ENCODE data around the gene EPB41L4B. TPM values are rescaled to one million over a fixed set of nuclear protein-coding genes. Genes with fewer than 3 reads are reported as not detected.

EPB41L4B gene
- total RNA-seq, 1 donor from 2014 or later = 0.41 TPM

- DNase-seq (ENCODE audit: low spot score) = peak; percentile 59
- Mint-ChIP-seq H3K27ac (ENCODE audit: unreplicated experiment) (no peak overlapping the region), H3K9me3 (ENCODE audit: unreplicated experiment) (no peaks in the 10 kb centered on the region), H3K4me3 (ENCODE audit: unreplicated experiment) (no peak overlapping the region), H3K36me3 (ENCODE audit: low read depth, unreplicated experiment) (no peaks in the 10 kb centered on the region), H3K27me3 (ENCODE audit: unreplicated experiment) (peaks cover 1% of the 10 kb centered on the region), H3K4me1 (ENCODE audit: unreplicated experiment) (no peaks in the 10 kb centered on the region)
- peak; percentile 58 for TF ChIP-seq CTCF (IDR thresholded peaks at IDR 0.05; ENCODE audit: unreplicated experiment)
Observed at GRCh38 chr9:109182940-109183798, 137.7 kb downstream of the EPB41L4B start.

GRCh38 chr9:109182550-109182939 is 138.3 kb downstream of the EPB41L4B start:
- no peak for TF ChIP-seq CTCF (IDR thresholded peaks at IDR 0.05; ENCODE audit: unreplicated experiment)
- H3K36me3 Mint-ChIP-seq (ENCODE audit: low read depth, unreplicated experiment) = no peaks in the 10 kb centered on the region

GRCh38 chr9:109181284-109181683 is 139.6 kb downstream of the EPB41L4B start:
- Mint-ChIP-seq H3K9me3 (ENCODE audit: unreplicated experiment) (no peaks in the 10 kb centered on the region), H3K4me1 (ENCODE audit: unreplicated experiment) (no peaks in the 10 kb centered on the region), H3K36me3 (ENCODE audit: low read depth, unreplicated experiment) (no peaks in the 10 kb centered on the region), H3K4me3 (ENCODE audit: unreplicated experiment) (no peak overlapping the region), H3K27ac (ENCODE audit: unreplicated experiment) (no peak overlapping the region), H3K27me3 (ENCODE audit: unreplicated experiment) (peaks cover 1% of the 10 kb centered on the region)
- TF ChIP-seq CTCF (IDR thresholded peaks at IDR 0.05; ENCODE audit: unreplicated experiment) = no peak
- DNase-seq (ENCODE audit: low spot score) = no peak

More at GRCh38 chr9:109182550-109182939, 138.3 kb downstream of the EPB41L4B start:
- Mint-ChIP-seq H3K27me3 (ENCODE audit: unreplicated experiment) (peaks cover 1% of the 10 kb centered on the region), H3K4me3 (ENCODE audit: unreplicated experiment) (no peak overlapping the region), H3K4me1 (ENCODE audit: unreplicated experiment) (no peaks in the 10 kb centered on the region), H3K9me3 (ENCODE audit: unreplicated experiment) (no peaks in the 10 kb centered on the region), H3K27ac (ENCODE audit: unreplicated experiment) (no peak overlapping the region)
- DNase-seq (ENCODE audit: low spot score) = no peak

DNA sequence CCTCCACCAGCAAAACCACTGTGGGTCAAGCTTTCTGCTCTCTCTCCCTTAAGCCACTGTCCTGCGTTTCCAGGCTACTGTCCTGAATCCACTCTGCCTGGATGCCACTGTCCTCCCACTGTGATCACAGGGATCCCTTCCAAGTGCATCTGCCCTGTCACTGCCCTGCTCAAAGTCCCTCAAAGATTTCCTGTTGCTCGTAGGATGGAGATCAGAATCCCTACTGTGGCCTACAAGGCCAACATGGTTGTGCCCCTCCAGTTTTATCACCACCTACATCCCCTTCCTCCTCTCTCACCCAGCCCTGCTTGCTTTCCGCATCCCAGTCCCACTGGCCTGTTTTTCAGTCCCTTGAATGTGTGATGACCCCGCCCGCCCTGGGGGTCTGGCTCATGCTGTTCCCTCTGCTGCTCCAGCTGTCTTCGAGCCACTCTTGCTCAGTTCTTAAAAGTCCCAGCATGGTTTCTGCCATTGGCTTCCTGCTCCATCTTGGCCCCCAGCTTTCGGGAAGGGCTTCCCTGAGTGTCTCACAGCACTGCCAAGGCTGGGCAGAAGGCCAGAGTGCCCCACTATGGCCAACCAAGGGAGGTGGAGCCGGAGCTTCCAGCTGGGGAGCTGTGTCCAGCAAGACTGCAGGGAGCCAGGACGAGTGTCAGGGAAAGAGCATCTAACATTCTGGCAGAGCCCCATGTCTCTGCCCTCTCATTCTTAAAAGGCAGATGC is 140.9 kb downstream of the EPB41L4B start:
- Mint-ChIP-seq H3K27me3 (ENCODE audit: unreplicated experiment) (peaks cover 1% of the 10 kb centered on the region), H3K4me1 (ENCODE audit: unreplicated experiment) (no peaks in the 10 kb centered on the region), H3K36me3 (ENCODE audit: low read depth, unreplicated experiment) (no peaks in the 10 kb centered on the region), H3K27ac (ENCODE audit: unreplicated experiment) (no peak overlapping the region), H3K4me3 (ENCODE audit: unreplicated experiment) (no peak overlapping the region), H3K9me3 (ENCODE audit: unreplicated experiment) (no peaks in the 10 kb centered on the region)
- DNase-seq (ENCODE audit: low spot score) = no peak
- TF ChIP-seq CTCF (IDR thresholded peaks at IDR 0.05; ENCODE audit: unreplicated experiment) = no peak

DNA sequence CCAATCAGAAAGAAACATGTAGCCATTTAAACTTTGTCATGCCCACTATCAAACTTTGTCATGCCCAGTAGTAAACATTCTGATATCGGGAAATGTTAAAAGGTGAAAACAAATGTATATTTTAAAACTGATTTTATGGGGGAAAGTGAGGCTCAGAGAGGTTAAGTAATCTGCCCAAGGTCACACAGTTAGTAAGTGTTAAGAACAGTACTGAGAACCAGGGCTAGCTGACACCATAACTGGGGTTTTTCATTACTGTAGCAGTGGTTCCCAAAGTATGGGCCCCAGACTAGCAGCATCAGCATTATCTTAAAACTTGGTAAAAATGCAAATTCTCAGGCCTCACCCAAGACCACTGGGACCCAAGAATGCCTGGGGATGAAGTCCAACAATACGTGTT is 143.9 kb downstream of the EPB41L4B start:
- no peaks in the 10 kb centered on the region for H3K9me3 Mint-ChIP-seq (ENCODE audit: unreplicated experiment)

More for the DNA sequence above, 143.9 kb downstream of the EPB41L4B start:
- TF ChIP-seq CTCF (IDR thresholded peaks at IDR 0.05; ENCODE audit: unreplicated experiment) = no peak
- Mint-ChIP-seq H3K27me3 (ENCODE audit: unreplicated experiment) (peaks cover 4% of the 10 kb centered on the region), H3K4me1 (ENCODE audit: unreplicated experiment) (peaks cover 3% of the 10 kb centered on the region), H3K27ac (ENCODE audit: unreplicated experiment) (no peak overlapping the region), H3K4me3 (ENCODE audit: unreplicated experiment) (no peak overlapping the region), H3K36me3 (ENCODE audit: low read depth, unreplicated experiment) (no peaks in the 10 kb centered on the region)
- DNase-seq (ENCODE audit: low spot score) = no peak
